Mononuclear cell (primary cell): ENCODE measurements around the gene CFTR. TPM values are rescaled to one million over a fixed set of nuclear protein-coding genes. Genes with fewer than 3 reads are reported as not detected.
"Not testable (repeated sequence)": the region's sequence is repeated elsewhere in the genome, so short reads cannot be mapped to it uniquely, and the experiment has no call there.

ENCODE experiments used
- H3K27me3 ChIP-seq: 2 replicates; pipeline ENCODE4 v1.6.0; 2011; ENCODE audit warnings: low read length, control low read depth; ENCODE audit not compliant: insufficient read depth
- H3K4me1 ChIP-seq: 2 replicates; pipeline ENCODE4 v1.5.1; 2011; ENCODE audit warnings: mild to moderate bottlenecking, low read length, control low read depth; ENCODE audit not compliant: insufficient read depth
- H3K4me3 ChIP-seq: 2 replicates; pipeline ENCODE4 v1.5.1; 2011; ENCODE audit warnings: mild to moderate bottlenecking, low read length, moderate library complexity
- H3K9me3 ChIP-seq: 2 replicates; pipeline ENCODE4 v1.5.1; 2011; ENCODE audit warnings: low read depth, mild to moderate bottlenecking, control low read depth, low read length
- total RNA-seq: library from RNA; depleted of rRNA; stranded (reverse); fragments of >200 nt; gene quantifications from one replicate; pipeline ENCODE4 v1.2.3, GENCODE V29; 2012

The CFTR gene
- total RNA-seq, 1 donor, result not detected

- Histone ChIP-seq H3K9me3 (no peaks in the 10 kb centered on the region), H3K27me3 (no peaks in the 10 kb centered on the region), H3K4me1 (no peaks in the 10 kb centered on the region), H3K4me3 (no peak overlapping the region)
These were observed 212.5 kb downstream of the CFTR start for GRCh38 chr7:117692338-117692737.

GRCh38 chr7:117698018-117698417 lies 218.2 kb downstream of the CFTR start:
- Histone ChIP-seq H3K27me3 (no peaks in the 10 kb centered on the region), H3K4me1 (no peaks in the 10 kb centered on the region), H3K9me3 (no peaks in the 10 kb centered on the region), H3K4me3 (no peak overlapping the region)

- no peaks in the 10 kb centered on the region for H3K4me1 ChIP-seq
- H3K9me3 ChIP-seq, result no peaks in the 10 kb centered on the region
- no peak overlapping the region for H3K4me3 ChIP-seq
- H3K27me3 ChIP-seq, result no peaks in the 10 kb centered on the region
These were observed 224.2 kb downstream of the CFTR start for GRCh38 chr7:117704063-117704462.

- Histone ChIP-seq H3K27me3 (no peaks in the 10 kb centered on the region), H3K4me1 (no peaks in the 10 kb centered on the region), H3K9me3 (no peaks in the 10 kb centered on the region), H3K4me3 (no peak overlapping the region)
These were observed 225.8 kb downstream of the CFTR start for GRCh38 chr7:117705630-117706029.

GRCh38 chr7:117706210-117706609 lies 226.4 kb downstream of the CFTR start:
- no peaks in the 10 kb centered on the region for H3K27me3 ChIP-seq
- H3K9me3 ChIP-seq, result no peaks in the 10 kb centered on the region
- no peak overlapping the region for H3K4me3 ChIP-seq
- no peaks in the 10 kb centered on the region for H3K4me1 ChIP-seq

- H3K27me3 ChIP-seq, result no peaks in the 10 kb centered on the region
These were observed 227.3 kb downstream of the CFTR start for GRCh38 chr7:117707080-117707479.

GRCh38 chr7:117708173-117708572 lies 228.3 kb downstream of the CFTR start:
- H3K4me3 ChIP-seq, H3K9me3 ChIP-seq, H3K4me1 ChIP-seq, H3K27me3 ChIP-seq: not testable (repeated sequence)

More at GRCh38 chr7:117707080-117707479, 227.3 kb downstream of the CFTR start:
- Histone ChIP-seq H3K4me3 (no peak overlapping the region), H3K4me1 (no peaks in the 10 kb centered on the region), H3K9me3 (no peaks in the 10 kb centered on the region)

- H3K4me1 ChIP-seq, result no peaks in the 10 kb centered on the region
- no peaks in the 10 kb centered on the region for H3K9me3 ChIP-seq
- no peak overlapping the region for H3K4me3 ChIP-seq
- no peaks in the 10 kb centered on the region for H3K27me3 ChIP-seq
These were observed 231.7 kb downstream of the CFTR start for GRCh38 chr7:117711556-117711955.

- no peak overlapping the region for H3K4me3 ChIP-seq
- H3K4me1 ChIP-seq, result no peaks in the 10 kb centered on the region
- no peaks in the 10 kb centered on the region for H3K27me3 ChIP-seq
- H3K9me3 ChIP-seq, result no peaks in the 10 kb centered on the region
These were observed 236.1 kb downstream of the CFTR start for GRCh38 chr7:117715784-117716445.

- H3K9me3 ChIP-seq, result no peaks in the 10 kb centered on the region
- H3K27me3 ChIP-seq, result no peaks in the 10 kb centered on the region
- H3K4me1 ChIP-seq, result no peaks in the 10 kb centered on the region
- no peak overlapping the region for H3K4me3 ChIP-seq
These were observed 237.0 kb downstream of the CFTR start for GRCh38 chr7:117716707-117717299.

- no peaks in the 10 kb centered on the region for H3K4me1 ChIP-seq
- no peaks in the 10 kb centered on the region for H3K9me3 ChIP-seq
- H3K27me3 ChIP-seq, result no peaks in the 10 kb centered on the region
- no peak overlapping the region for H3K4me3 ChIP-seq
These were observed 237.5 kb downstream of the CFTR start for GRCh38 chr7:117717357-117717756.

Other genes starting within 250 kb of the CFTR start
- gene WNT2, start 157.0 kb upstream of the CFTR start, total RNA-seq, result under 0.01 TPM
- not detected for gene ASZ1, start 52.5 kb upstream of the CFTR start, total RNA-seq